Stimulated activated CD8-positive, alpha-beta memory T cell treated with anti-CD3 and anti-CD28 coated beads, Interleukin-12 subunit alpha, Interleukin-12 subunit beta, amount 100 ng/mL, for 1 hour (primary cell): Measurements from ENCODE around the gene FKBP1B.
"Not testable (repeated sequence)": the region's sequence is repeated elsewhere in the genome, so short reads cannot be mapped to it uniquely, and the experiment has no call there.

Source experiments
- DNase-seq: peaks from one replicate; pipeline ENCODE4 v3.0.0-alpha.2; 2020; ENCODE audit warnings: low read depth

The FKBP1B gene

GRCh38 chr2:24104110-24104650 is 54.6 kb downstream of the FKBP1B start:
- no peak for DNase-seq

GRCh38 chr2:24104906-24105305 is 55.4 kb downstream of the FKBP1B start:
- no peak for DNase-seq

GRCh38 chr2:24105816-24106215 is 56.3 kb downstream of the FKBP1B start:
- DNase-seq, result no peak

GRCh38 chr2:24106786-24107185 is 57.2 kb downstream of the FKBP1B start:
- no peak for DNase-seq

GRCh38 chr2:24107336-24107735 is 57.8 kb downstream of the FKBP1B start:
- DNase-seq, result no peak

- not testable (repeated sequence) for DNase-seq
These were observed 59.9 kb downstream of the FKBP1B start for GRCh38 chr2:24109431-24109830.

GRCh38 chr2:24110660-24111303 is 61.2 kb downstream of the FKBP1B start:
- no peak for DNase-seq

GRCh38 chr2:24111407-24111901 is 61.9 kb downstream of the FKBP1B start:
- no peak for DNase-seq
